NB4 (cell line): ENCODE data around the gene TMEM235.

ENCODE experiments used
- CTCF ChIP-seq: IDR thresholded peaks from one replicate; pipeline ENCODE4 v1.5.1; 2012; ENCODE audit warnings: low read depth, low read length
- POLR2A ChIP-seq: IDR thresholded peaks from 2 replicates; pipeline ENCODE4 v1.6.1; 2011; ENCODE audit warnings: mild to moderate bottlenecking; ENCODE audit not compliant: insufficient read length; ENCODE audit errors: extremely low read depth

DNA sequence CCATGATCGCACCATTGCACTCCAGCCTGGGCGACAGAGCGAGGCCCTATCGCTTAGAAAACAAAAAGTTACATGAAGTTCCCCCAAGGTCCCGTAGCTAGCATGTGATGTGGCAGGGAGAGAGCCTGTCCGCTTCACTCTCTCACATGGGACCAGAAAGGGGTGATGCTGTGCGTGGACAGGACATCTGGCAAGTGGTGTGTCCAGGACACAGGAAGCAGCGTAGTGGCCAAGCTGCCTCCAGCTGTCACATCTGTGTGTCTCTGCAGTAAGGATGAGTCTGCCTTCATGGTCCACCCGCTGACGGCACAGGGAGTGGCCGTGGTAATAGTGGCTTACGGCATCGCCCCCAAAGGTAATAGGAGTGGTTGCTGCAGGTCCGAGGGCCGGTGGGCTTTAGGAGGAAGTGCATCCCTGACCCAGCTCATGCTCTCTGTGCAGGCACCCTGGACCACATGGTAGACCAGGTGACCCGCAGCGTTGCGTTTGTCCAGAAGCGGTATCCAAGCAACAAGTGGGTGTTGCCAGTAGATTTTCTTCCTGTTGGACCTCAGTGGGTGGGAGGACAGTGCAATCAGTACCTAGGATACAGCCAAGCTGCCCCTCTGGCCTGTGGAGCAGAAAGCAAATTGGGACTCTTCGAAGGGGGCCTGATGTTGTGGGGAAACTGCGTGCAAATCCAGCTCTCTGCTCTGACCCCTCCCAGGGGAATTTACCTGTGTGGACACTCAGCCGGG lies 26.9 kb upstream of the TMEM235 start:
- TF ChIP-seq CTCF (no peak), POLR2A (no peak)
